HG03097 (cell line): Measurements from ENCODE around the gene OR5I1.
"Not testable (repeated sequence)": the region's sequence is repeated elsewhere in the genome, so short reads cannot be mapped to it uniquely, and the experiment has no call there.

ENCODE experiments used
- ATAC-seq: cut with Tn5 transposase; IDR thresholded peaks from one replicate; pipeline ENCODE4 v1.9.1; 2021; ENCODE audit not compliant: unreplicated experiment, low FRiP score

The OR5I1 gene

GRCh38 chr11:55936300-55936699 is at the start of gene OR5I1:
OR5I1 (minus strand) TSS chr11:55936400; CDS start chr11:55936400, 0 bp downstream.
- no peak for ATAC-seq

GRCh38 chr11:55970935-55971334 is 34.7 kb upstream of the OR5I1 start:
- ATAC-seq = no peak

GRCh38 chr11:55969845-55970244 is 33.6 kb upstream of the OR5I1 start, which contains the start of gene OR10AG1:
OR10AG1 (minus strand) TSS chr11:55969945; CDS start chr11:55969907, 38 bp downstream.
- no peak for ATAC-seq

- no peak for ATAC-seq
These were observed 31.7 kb upstream of the OR5I1 start for GRCh38 chr11:55967914-55968313.

GRCh38 chr11:55966391-55966790 is 30.2 kb upstream of the OR5I1 start:
- ATAC-seq = no peak

DNA sequence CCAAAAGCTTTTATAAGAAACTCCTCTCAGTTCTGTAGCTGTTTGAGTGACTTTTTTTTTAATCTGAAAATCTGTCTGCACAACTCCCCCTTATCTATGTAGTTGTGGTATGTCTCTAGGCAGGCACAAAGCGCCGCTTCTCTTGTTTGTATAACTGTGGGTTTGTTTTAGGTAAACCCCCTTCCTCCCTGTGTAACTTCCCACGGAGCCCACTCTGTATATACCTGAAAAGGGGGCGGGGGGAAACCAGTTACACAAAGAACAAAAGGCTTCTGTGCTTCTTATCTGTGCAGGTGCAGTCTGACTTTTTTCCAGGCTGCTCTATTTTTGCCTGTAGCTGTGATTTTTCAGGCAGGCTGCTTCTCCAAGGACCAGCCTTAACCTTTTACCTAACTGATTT is 20.3 kb upstream of the OR5I1 start:
- ATAC-seq = no peak

- ATAC-seq = no peak
These were observed 13.1 kb upstream of the OR5I1 start for GRCh38 chr11:55949330-55949729.

DNA sequence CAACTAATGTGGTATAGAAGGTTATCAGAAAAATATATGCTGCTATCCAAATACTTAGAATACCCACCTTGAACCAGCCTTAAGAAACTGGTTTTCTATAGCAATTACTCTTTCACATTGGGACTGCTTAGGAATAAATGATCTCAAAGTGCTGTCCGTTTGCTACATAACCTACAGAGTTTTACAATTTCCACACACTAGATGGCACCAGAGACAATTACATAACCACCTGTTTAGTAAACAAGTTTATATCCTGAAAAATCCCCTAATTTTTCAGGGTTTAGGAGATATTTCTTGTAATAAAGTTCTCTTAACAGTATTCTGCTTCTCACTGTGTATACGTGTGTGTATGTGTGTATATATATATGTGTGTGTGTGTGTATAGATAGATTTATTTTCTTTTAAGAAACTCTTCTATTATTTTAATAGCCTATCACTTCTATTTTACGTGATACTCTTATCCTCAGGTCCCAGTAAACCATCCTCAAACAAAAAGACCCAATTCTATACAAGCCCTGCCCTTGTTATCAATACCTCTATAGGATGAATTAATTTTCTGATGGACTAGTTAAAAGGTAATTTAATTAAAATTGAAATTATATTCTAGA is 6.7 kb upstream of the OR5I1 start:
- no peak for ATAC-seq

GRCh38 chr11:55920537-55920936 is 15.7 kb downstream of the OR5I1 start:
- ATAC-seq = no peak

DNA sequence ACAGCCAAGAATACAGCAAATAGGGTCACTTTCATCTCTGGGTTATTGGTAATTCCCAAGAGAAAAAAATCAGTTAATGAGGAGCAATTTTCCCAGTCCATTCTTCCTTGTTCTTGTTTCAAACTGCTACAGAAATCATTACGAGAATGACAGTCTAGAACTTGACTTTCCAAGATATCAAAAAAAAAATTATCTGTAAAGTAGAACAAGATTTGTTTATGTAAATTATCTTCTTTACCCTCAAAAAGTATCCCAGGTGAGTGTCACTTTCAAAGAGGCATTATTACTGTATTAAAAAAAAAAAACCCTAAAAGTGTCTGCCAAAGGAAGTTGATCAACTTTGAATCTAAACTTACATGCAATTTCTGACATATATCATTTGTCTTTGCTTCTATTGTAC is 21.7 kb downstream of the OR5I1 start, which contains the start of gene OR5W2:
TSS of gene OR5W2 (minus strand) at position 101 of the 400 bp plus-strand sequence. CDS start at position 101, 0 bp downstream.
- ATAC-seq = no peak

GRCh38 chr11:55902308-55902707 is 33.9 kb downstream of the OR5I1 start:
- ATAC-seq = no peak

- no peak for ATAC-seq
These were observed 41.0 kb downstream of the OR5I1 start for GRCh38 chr11:55895216-55895615.

DNA sequence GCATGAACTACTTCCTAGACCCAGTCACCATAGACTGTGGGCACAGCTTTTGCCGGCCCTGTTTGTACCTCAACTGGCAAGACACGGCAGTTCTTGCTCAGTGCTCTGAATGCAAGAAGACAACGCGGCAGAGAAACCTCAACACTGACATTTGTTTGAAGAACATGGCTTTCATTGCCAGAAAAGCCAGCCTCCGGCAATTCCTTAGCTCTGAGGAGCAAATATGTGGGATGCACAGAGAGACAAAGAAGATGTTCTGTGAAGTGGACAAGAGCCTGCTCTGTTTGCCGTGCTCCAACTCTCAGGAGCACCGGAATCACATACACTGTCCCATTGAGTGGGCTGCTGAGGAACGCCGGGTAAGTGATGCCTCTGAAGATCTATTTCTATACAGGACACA is 50.7 kb downstream of the OR5I1 start:
- not testable (repeated sequence) for ATAC-seq
